Ammon's horn (tissue), 1 donor: ENCODE measurements around the gene TNFRSF13B.
"Not testable (repeated sequence)": the region's sequence is repeated elsewhere in the genome, so short reads cannot be mapped to it uniquely, and the experiment has no call there.

Source experiments
- DNase-seq: peaks from one replicate; pipeline ENCODE4 v3.0.0-alpha.2; 2016; ENCODE audit warnings: low spot score

The TNFRSF13B gene

DNA sequence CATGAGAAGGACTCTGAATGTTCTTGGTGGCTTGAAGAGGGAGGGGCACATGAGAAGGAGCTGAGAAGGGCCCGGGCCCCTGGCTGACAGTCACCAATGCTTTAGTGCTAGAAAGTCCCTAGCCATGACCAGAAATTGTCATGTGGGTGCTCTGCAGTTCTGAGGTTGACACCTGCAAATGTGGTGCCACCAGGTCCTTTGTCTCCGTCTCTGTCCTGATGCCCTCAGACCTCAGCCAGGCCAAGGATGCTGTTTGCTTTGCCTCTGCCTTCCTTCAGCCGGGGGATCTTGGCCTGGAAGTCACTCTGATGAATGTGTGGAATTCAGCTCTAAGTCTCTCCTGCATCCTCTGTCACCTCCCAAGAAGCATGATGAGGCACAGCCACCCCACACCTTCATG is 63.6 kb downstream of the TNFRSF13B start:
- DNase-seq = no peak

DNA sequence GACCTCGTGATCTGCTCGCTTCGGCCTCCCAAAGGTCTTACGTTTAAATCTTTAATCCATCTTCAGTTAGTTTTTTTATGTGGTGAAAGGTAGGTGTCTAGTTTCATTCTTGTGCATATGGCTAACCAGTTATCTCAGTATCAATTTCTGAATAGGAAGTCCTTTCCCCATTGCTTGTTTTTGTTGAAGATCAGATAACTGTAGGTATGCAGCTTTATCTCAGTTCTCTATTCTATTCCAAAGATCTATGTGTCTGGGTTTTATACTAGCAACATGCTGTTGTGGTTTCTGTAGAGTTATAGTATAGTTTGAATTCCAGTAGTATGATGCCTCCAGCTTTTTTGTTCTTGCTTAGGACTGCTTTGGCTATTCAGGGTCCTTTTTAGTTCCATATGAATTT is 65.2 kb downstream of the TNFRSF13B start:
- DNase-seq = no peak

DNA sequence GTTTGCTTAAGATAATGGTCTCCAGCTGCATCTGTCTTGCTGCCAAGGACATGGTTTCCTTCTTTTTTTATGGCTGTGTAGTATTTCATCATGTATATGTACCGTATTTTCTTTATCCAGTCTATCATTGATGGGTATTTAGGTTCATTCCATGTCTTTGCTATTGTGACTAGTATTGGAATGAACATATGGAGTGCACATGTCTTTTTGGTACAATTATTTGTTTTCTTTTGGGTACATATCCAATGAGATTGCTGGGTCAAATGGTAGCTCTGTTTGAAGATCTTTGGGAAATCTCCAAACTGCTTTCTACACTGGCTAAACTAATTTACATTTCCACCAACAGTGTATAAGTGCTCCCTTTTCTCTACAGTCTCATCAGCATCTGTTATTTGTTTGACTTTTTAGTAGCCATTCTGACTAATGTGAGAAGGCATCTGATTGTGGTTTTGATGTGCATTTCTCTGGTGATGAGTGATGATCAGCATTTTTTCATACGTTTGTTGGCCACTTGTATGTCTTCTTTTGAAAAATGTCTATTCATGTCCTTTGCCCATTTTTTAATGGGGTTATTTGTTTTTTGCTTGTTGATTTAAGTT is 66.2 kb downstream of the TNFRSF13B start:
- DNase-seq = no peak

DNA sequence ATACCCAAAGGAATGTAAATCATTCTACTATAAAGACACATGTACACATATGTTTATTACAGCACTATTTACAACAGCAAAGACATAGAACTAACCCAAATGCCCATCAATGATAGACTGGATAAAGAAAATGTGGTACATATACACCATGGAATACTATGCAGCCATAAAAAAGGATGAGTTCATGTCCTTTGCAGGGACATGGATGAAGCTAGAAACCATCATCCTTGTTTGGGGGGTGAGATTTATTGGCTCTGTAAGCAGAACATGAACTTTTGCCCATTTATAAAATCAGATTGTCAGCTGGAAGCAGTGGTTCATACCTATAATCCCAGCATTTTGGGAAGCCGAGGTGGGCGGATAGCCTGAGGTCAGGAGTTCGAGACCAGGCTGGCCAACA is 68.8 kb downstream of the TNFRSF13B start:
- not testable (repeated sequence) for DNase-seq

DNA sequence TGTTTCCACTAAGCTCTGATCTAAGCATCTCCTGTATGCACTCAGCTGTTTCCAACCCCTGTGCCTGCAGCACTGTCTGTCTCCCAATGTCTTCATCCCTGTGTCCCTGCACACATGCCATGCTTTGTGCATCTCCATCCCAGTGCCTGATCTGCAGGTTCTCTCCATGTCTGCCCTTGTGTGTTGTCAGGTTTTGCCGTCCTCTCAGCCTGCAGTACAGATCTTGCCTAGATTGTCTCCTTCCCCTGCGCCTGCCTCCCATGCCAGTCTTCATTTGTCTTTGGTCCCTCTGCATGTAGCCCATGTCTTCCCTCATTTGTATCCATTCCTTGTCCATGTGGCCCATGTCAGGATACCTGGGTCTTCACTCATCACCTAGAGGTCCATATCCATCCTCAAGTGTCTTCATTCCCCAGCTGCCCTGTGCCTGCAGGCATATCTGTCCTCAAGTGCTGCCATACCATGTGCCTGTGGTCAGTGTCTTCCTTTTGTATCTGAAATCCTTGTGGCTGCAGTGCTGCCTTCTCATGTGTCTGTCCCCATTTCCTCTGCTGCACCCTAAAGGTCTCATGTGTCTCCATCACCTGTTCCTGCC is 71.5 kb downstream of the TNFRSF13B start:
- DNase-seq = no peak

DNA sequence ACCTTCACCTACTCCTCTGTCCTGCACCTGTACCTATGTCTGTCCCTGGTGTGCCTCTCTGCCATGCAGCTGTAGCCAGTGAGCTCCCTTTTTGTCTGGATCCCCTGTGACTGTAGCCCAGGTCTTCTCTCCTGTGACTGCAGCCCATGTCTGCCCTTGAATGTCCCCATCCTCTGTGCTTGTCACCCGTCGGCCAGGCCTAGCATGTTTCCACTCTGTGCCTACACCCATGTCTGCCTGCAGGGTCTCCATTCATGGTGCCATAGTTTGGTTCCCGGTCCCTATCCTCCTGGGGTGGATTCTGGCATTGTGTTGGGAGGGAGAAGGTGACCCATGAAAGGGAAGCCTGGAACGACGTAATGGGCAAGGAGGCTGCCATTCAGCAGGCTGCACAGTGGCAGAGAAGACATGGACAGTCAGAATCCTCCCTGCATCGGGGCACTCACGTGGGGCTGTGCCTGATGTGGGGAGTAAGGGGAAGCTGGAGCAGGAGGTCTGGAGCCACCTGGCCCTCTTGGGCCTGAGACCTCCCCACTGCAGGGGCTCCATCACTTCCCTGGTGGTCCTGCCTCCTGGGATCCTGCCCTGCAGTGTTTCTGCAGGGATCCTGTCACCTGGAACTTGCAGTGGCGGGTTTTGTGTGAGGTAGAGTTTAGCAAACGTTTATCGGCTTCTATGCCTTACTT is 74.6 kb downstream of the TNFRSF13B start:
- not testable (repeated sequence) for DNase-seq

DNA sequence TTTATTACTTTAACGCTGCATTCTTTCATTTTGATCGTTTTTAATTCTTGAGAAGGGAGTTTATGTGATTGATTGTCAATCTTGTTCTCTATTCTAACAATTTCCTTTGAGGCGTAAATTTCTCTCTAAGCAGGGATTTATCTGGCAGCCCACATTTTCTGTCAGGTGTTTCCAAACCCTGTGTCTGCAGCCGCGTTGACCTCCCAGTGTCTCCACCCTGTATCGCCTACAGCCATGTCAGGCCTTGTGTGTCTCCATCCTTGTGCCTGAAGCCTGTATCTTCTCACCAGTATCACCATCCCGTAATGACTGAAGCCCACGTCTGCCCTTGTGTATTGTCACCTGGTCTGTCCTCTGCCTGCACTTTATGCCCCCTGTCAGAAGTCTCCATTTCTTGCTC is 75.7 kb downstream of the TNFRSF13B start:
- not testable (repeated sequence) for DNase-seq

DNA sequence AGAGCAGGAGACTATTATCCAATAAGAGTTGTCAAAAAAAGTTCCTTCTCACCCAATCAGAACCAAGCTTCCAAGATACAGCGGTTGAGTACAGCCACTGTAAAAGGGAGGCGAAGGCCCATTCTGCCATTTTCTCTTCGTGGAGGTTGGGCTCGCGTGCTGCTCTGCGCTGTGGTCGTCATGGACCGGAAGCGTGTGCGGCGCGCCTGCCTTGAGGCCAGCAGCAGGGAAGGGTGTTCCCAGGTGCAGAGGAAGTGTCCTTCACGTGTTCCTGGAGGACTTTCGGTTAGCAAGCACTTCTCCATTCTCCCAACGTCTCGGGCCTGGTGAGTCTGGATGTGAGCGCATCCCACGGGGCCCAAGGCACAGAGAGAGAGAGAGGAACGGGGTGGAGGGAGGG is 78.4 kb downstream of the TNFRSF13B start:
- not testable (repeated sequence) for DNase-seq

DNA sequence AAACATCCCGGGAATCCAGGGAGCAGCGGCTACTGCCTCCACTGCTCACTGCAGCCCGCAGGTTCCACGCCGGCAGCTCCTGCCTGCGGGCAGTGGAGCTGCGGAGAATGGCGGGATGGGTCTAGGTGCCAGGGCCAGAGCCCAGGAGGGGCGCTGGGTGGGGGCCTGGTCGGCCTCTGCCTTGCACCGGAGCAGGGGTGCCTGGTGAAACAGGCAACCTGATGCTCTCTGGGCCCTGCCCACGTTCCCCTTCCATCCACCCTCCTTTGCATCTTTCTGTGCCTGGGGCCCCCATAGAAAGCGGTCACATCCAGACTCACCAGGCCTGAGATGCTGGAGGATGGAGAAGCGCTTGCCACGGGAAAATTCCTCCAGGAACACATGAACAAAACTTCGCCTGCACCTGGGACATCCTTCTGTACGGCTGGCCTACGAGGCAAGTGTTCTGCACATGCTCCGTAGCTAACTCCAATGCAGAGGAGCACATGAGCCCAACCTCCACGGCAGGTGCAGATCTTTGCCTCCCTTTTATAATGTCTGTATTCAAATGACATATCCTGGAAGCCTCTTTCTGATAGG is 79.0 kb downstream of the TNFRSF13B start:
- DNase-seq = not testable (repeated sequence)

DNA sequence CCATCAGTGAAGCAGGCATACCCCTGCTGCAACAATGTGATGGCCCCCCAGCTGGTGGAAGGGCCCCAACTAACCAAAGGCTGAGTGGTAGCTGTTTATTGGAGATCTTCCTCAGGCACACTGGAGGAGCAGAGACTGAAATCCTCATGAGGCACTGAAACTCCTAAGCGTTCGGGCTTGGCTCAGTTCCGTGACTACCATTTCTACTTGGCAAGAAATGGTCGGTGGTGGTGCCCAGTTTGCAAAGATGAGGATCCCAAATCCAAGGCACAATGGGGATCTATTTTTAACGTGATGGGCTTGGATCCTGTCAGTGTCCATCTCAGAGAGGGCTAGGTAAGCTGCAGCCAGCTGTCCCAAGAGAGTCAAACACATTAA is 82.8 kb downstream of the TNFRSF13B start:
- no peak for DNase-seq
